ENCODE data around the gene RIMBP2. TPM values are rescaled to one million over a fixed set of nuclear protein-coding genes. Genes with fewer than 3 reads are reported as not detected.

RIMBP2 gene
- total RNA-seq, 1 donor from 2014 or later: 0.25 TPM

DNA sequence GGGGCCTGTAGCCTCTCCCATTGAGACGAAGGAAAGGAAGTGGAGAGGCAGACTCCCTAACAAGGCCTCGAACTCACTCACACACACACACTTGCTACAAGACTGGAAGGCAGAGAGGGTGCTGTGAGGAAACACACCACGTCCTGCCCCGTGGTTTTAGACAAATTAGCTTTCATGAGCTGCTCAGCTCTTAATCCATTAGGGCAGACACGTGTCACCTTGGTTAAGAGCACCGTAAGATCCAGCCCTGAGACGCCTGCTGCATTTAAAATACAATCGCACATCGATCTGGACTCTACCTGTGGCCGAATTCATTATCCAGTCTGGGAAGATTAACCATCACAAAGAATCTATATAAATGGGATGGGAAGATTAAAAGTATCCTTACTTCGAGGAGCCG is 72.0 kb downstream of the RIMBP2 start:
- H3K4me1 ChIP-seq: no peaks in the 10 kb centered on the region
- TF ChIP-seq POLR2A (IDR thresholded peaks at IDR 0.05) (no peak), POLR2AphosphoS5 (IDR thresholded peaks at IDR 0.05; ENCODE audit: insufficient read depth in 1 of 2, low read depth in 1 of 2) (no peak)
- H3K9me3 ChIP-seq: no peaks in the 10 kb centered on the region
- intact Hi-C loops (cut with DNase I): no loop called here
- no peak for DNase-seq (ENCODE audit: extremely low spot score in 2 of 2)
- no peak overlapping the region for H3K27ac ChIP-seq
- no peaks in the 10 kb centered on the region for H3K27me3 ChIP-seq
- H3K4me3 ChIP-seq: no peak overlapping the region
- no peaks in the 10 kb centered on the region for H3K36me3 ChIP-seq

GRCh38 chr12:130642856-130643255 is 73.2 kb downstream of the RIMBP2 start:
- intact Hi-C loops (cut with DNase I): no loop called here
- Histone ChIP-seq H3K4me1 (no peaks in the 10 kb centered on the region), H3K27me3 (no peaks in the 10 kb centered on the region), H3K9me3 (no peaks in the 10 kb centered on the region), H3K27ac (no peak overlapping the region), H3K36me3 (no peaks in the 10 kb centered on the region), H3K4me3 (no peak overlapping the region)
- DNase-seq (ENCODE audit: extremely low spot score in 2 of 2): no peak
- TF ChIP-seq, protein P1, sequence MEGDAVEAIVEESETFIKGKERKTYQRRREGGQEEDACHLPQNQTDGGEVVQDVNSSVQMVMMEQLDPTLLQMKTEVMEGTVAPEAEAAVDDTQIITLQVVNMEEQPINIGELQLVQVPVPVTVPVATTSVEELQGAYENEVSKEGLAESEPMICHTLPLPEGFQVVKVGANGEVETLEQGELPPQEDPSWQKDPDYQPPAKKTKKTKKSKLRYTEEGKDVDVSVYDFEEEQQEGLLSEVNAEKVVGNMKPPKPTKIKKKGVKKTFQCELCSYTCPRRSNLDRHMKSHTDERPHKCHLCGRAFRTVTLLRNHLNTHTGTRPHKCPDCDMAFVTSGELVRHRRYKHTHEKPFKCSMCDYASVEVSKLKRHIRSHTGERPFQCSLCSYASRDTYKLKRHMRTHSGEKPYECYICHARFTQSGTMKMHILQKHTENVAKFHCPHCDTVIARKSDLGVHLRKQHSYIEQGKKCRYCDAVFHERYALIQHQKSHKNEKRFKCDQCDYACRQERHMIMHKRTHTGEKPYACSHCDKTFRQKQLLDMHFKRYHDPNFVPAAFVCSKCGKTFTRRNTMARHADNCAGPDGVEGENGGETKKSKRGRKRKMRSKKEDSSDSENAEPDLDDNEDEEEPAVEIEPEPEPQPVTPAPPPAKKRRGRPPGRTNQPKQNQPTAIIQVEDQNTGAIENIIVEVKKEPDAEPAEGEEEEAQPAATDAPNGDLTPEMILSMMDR (IDR thresholded peaks at IDR 0.05): no peak
- TF ChIP-seq POLR2AphosphoS5 (IDR thresholded peaks at IDR 0.05; ENCODE audit: insufficient read depth in 1 of 2, low read depth in 1 of 2): no peak
- TF ChIP-seq POLR2A (IDR thresholded peaks at IDR 0.05): no peak

GRCh38 chr12:130641533-130642184 is 74.4 kb downstream of the RIMBP2 start:
- no peaks in the 10 kb centered on the region for H3K27me3 ChIP-seq
- H3K4me3 ChIP-seq: no peak overlapping the region
- no peaks in the 10 kb centered on the region for H3K4me1 ChIP-seq
- intact Hi-C loops (cut with DNase I): no loop called here
- H3K36me3 ChIP-seq: no peaks in the 10 kb centered on the region
- no peaks in the 10 kb centered on the region for H3K9me3 ChIP-seq
- DNase-seq (ENCODE audit: extremely low spot score in 2 of 2): no peak
- TF ChIP-seq POLR2A (IDR thresholded peaks at IDR 0.05) (no peak), POLR2AphosphoS5 (IDR thresholded peaks at IDR 0.05; ENCODE audit: insufficient read depth in 1 of 2, low read depth in 1 of 2) (no peak)
- TF ChIP-seq, protein P1 (IDR thresholded peaks at IDR 0.05): no peak
- no peak overlapping the region for H3K27ac ChIP-seq

DNA sequence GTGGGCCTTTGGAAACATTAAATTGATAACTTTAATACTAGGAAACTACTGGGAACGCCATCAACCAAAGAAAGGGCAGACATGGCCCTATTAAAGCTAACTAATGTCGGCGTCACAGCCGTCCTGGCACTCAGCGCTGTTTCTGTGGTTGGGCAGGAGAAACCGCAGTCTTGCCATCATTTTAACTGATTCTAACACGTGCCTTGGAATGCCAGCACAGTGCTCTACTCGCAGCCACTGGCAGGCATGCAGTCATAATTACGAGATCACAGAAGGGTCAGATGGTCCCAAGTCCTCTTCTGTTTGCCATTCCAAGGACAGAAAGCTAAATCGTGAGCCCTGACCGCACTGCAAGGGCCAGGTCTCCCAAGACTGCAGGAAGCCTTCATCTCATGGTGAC is 75.2 kb downstream of the RIMBP2 start:
- no peaks in the 10 kb centered on the region for H3K27me3 ChIP-seq
- no peaks in the 10 kb centered on the region for H3K36me3 ChIP-seq
- DNase-seq (ENCODE audit: extremely low spot score in 2 of 2): no peak
- intact Hi-C loops (cut with DNase I): no loop called here
- no peak overlapping the region for H3K4me3 ChIP-seq
- no peaks in the 10 kb centered on the region for H3K9me3 ChIP-seq
- no peak for TF ChIP-seq POLR2A (IDR thresholded peaks at IDR 0.05)
- TF ChIP-seq, protein P1 (IDR thresholded peaks at IDR 0.05): no peak
- TF ChIP-seq POLR2AphosphoS5 (IDR thresholded peaks at IDR 0.05; ENCODE audit: insufficient read depth in 1 of 2, low read depth in 1 of 2): no peak
- H3K27ac ChIP-seq: no peak overlapping the region
- no peaks in the 10 kb centered on the region for H3K4me1 ChIP-seq

DNA sequence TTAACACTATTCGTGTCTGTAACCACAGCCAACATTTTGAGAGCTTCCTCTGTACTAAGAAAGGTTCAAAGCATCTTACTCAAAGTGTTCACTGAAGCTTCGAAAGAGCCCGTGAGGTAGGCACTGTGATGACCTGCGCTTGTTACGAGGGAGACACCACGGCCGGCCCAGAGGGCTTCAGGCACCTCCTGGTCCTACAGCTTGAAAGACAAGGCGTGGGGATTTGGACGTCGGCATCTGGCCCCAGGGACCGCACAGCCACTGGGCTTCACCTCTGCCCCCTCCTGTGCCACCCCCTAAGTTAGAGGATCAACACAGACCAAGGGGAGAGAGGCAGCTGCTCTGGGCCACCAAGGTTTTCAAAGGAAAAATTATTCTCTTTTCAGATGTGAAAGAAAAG is 75.6 kb downstream of the RIMBP2 start:
- TF ChIP-seq, protein P1 (IDR thresholded peaks at IDR 0.05): no peak
- no peak for TF ChIP-seq POLR2A (IDR thresholded peaks at IDR 0.05)
- TF ChIP-seq POLR2AphosphoS5 (IDR thresholded peaks at IDR 0.05; ENCODE audit: insufficient read depth in 1 of 2, low read depth in 1 of 2): no peak
- Histone ChIP-seq H3K27ac (no peak overlapping the region), H3K9me3 (no peaks in the 10 kb centered on the region), H3K4me3 (no peak overlapping the region), H3K36me3 (no peaks in the 10 kb centered on the region), H3K4me1 (no peaks in the 10 kb centered on the region), H3K27me3 (no peaks in the 10 kb centered on the region)
- intact Hi-C loops (cut with DNase I): no loop called here
- no peak for DNase-seq (ENCODE audit: extremely low spot score in 2 of 2)

Data from vagina (tissue), 2 donors.